Fibroblast of skin of scalp (primary cell): ENCODE results near the gene NMRK2.
"Not testable (repeated sequence)": the region's sequence is repeated elsewhere in the genome, so short reads cannot be mapped to it uniquely, and the experiment has no call there.

ENCODE experiments used
- DNase-seq: peaks from one replicate; pipeline ENCODE4 v3.0.0-alpha.2; 2013

NMRK2 gene

DNA sequence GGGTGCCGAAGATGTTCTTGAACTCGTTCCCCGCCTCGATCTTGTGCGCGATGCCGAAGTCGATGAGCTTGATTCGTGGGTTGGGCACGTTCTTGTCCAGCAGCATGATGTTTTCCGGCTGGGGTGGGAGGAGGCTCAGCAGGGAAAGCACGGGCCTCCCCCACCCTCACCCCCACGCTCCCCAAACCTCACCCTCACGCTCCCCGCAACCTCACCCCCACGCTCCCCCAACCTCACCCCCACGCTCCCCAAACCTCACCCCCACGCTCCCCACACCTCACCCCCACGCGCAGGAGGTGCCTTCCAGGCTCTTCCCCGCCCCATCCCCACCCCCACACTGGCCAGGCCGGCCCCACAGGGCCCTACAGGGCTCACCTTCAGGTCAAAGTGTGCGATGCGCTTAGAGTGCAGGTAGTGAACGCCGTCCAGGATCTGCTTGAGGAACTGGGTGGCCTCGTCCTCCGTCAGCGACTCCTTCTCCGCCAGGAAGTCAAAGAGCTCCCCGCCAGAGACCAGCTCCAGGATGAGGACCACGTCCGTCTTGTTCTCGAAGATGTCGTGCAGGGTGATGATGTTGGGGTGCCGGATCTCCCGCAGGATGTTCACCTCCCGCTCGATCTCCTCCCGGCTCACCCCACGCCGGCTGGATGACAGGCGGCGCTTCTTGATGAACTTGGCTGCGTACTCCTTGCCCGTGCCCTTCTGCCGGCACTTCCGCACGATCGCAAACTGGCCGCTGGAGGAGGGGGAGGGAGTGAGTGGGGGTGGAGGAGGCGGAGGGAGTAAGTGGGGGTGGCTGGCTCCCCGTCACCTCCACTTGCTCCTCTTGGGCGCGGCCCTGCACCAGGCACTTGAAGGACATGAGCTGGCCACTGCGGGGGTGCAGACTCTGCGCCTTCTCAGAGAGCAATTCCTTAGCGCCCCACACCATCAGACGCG, 31.7 kb downstream of the NMRK2 start:
- no peak for DNase-seq

DNA sequence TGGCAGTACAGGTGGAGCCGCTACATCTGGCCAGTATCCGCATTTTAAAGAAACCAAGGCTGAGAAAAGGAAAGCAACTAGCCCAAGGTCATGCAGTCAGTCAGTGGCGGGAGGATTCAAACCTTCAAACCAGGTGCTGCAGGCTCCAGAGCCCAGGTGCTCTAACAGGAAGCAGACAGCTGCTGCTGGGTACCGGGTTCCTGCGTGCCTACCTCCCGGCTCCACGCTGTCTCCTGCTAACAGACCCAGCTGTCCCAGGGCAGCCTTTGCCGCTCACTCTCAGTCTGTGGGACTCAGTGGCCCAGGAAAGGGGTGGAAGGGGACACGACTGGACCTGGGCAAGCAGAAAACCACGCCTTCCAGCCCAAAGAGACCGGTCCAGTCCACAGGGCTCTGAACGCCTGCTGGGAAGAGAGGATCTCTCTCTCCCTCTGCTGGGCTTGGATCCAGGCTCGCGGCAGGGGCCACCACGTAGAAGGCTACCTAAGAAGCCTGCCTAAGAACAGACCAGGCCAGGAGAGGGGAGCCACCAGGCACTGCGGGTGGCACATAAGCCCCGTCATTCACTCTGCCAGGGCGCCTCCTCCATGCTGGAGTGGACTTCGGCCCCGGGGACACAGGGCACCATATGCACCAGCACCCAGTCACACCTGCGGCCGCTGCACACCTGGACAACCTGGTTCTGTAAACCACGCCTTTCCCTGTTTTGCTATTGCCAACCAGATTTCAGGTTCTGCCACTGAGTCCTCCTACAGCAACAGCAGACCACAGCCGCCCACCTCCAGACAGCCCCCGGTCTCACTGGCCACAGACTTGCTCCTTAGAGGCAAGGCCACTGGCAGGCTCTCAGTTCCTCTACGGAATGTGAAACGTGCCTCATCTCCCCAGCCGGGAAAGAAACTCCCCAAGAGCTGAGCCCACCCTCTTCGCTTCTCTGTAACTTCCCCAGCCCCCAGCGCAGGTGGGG, 33.5 kb downstream of the NMRK2 start:
- DNase-seq, result no peak

DNA sequence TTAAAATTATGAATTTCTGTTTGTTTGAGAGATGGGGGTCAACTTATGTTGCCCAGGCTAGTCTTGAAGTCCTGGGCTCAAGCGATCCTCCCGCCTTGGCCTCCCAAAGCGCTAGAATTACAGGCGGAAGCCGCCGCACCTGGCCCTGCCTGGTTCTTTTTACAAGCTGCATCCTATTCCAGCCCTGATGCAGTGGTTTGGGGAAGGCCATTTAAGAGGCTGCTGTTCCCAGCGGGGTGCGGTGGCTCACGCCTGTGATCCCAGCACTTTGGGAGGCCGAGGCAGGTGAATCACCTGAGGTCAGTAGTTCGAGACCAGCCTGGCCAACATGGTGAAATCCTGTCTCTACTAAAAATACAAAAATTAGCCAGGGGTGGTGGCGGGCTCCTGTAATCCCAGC, 35.1 kb downstream of the NMRK2 start:
- not testable (repeated sequence) for DNase-seq

DNA sequence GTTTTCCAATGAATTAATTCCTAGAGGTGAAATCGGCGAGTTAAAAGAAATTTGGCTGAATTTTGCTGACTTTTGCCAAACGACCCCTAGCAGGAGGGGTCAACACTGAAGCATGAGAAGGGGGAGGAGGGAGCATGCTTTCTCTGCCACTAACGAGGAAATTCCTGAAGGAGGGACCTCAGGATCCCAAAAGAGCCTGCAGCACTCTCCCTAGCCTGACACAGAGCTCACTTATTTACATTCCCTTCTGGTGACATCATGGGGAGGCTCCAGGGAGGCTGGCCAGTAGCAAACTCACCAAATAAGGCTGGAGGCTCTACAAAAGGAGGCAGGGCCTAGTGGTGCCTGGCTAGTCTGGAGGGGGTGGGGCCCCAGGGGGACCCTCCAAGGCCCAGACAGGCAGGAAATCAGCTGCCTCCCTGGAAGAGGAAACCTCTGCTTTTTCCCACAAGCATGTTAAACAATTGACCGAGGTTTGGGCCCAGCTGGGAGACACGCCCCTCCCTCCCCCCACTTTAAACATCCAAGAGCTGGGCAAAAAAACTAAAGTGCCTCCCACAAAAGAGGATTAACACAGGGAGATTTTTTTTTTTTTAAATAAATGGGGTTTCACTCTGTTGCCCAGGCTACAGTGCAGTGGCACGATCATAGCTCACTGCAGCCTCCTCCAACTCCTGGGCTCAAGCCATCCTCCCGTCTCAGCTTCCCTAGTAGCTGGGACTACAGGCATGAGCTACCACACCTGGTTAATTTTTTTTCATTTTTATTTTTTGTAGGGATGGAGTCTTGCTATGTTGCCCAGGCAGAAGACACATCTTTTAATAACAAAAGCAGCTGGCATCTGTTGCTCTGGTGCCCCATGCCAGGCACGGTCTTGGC, 35.9 kb downstream of the NMRK2 start:
- peak; percentile 100 for DNase-seq

DNA sequence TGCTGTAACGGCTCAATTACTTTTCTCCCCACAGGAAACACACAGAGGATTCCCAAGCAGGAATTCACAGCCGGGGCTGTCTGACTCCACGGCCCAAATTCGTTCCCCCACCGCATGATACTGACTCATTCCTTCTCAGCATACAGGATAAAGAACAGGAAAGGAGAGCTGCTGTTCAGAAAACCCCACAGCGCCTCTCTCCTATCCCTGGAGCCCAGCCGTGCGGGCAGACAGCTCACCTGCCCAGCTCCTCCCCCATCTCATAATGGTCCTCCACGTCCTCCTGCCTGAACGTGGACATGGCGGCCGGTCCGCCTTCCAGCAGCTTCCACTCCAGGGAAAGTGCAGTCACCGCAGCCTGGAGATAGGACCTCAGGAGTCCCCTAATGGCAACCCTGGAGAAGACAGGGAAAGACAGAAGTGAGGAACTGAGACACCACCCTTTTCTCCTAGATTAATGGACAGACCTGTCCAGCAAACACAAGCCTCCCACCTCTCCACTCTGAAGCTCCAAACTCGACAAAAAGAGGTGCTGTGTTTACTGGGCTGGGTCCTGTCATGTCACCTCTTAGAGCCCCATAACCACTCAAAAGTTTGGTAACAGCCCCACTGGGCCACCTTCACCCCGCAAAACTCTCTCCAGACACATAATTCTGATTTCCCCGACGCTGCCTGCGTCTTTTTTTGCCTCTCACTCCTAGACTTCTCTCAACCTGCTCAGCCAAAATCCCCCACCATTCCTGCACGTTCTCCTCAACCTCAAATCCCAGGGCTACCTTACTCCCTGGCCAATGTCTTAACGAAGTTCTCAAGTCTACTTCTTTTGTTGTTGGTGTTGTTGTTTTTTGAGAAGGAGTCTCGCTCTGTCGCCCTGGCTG, 36.8 kb downstream of the NMRK2 start:
- DNase-seq, result peak; percentile 90

DNA sequence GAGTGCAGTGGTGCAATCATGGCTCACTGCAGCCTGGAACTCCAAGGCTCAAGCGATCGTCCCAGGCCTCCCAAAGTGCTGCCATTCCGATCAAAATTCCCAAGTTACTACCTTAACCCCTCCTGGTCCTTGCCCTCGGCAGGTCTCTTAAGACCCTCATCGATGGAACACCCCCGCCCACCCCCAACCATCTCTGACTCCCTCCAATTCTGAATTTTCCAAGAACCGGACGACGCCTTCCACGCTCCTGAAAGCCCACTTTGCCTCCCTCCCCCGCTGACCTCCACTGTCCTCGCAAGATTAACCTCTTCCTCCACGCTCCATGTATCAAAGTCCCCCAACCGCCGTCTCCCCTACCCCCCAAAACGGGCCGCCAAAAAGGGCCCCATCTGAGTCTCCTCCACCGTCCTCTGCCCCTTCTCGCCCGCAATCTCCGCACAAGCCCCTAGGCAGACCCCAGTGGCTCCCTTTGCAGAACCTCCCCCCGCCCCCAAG, 37.5 kb downstream of the NMRK2 start:
- no peak for DNase-seq

DNA sequence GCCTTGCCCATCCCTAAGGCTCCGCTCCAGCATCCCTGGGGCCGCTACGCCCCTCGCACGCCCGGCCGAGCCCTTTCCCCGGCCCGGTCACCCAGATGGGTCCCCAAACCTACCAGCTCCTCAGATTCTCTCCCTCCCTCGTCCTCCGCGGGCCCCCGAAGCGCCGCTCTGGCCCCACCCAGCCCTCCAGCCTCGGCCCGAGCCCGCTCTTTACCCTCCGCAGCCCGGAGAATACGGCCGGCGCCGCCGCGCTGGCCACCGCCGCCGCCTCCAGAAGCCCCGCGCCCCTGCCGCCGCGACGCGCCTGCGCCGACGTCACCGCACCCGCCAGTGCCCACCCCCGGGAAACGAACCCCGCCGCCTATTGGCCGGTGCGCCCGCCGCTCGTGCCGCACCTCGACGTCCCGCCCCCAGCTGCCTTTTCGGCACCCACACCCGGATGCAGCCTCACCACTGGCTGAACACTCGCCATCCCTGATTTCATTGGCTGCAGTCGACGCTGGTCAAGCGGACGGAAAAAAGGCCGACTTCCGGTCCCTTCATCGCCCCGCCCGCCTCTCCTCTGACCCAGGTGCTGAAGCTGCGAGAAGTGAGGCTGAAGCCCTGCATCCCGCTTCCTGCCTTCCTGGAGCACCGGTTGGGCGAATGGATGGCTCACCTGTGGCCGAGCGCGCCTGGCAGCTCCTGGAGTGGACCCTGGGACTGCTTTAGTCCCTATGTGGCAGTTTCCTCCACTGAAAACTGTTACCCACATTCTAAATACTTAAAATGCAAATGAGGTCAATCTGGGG, 38.1 kb downstream of the NMRK2 start, which contains the start of gene DAPK3:
Gene DAPK3, minus strand, starts transcription at position 292 of the 791 bp plus-strand sequence. CDS start 1,364 bp downstream, outside the sequence.
- DNase-seq, result peak; percentile 98

DNA sequence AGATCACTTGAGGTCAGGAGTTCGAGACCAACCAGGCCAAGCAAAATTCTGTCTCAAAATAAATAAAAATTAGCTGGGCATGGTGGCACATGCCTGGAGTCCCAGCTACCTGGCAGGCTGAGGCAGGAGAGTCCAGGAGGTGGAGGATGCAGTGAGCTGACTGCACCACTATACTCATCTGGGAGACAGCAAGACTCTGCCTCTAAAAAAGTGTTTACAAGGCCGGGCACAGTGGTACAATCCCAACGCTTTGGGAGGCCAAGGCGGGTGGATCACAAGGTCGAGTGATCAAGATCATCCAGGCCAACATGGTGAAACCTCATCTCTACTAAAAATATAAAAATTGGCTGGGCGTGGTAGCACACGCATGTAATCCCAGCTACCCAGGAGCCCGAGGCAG, 42.3 kb downstream of the NMRK2 start:
- DNase-seq, result no peak

DNA sequence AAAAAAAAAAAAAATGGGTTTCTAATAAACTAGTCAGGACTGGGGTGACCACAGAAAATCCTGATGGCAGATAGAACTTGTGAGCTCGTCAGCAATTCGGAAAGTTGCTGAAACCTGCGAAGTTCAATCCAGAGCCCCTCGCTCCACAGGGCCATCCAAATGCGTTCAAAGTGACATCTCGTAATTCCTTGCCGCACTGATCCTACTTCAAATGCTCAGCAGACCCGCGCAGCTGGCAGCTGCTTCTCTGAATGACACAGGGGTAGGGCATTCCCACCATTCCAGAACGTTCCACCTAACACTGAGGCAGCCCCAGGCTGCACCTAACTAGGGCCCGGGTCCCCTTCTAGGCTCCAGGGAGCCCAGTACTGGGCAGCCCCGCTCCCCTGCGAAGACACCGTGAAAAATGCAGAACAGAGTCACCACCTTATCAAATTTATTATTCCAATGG, 42.8 kb downstream of the NMRK2 start:
- DNase-seq, result no peak

DNA sequence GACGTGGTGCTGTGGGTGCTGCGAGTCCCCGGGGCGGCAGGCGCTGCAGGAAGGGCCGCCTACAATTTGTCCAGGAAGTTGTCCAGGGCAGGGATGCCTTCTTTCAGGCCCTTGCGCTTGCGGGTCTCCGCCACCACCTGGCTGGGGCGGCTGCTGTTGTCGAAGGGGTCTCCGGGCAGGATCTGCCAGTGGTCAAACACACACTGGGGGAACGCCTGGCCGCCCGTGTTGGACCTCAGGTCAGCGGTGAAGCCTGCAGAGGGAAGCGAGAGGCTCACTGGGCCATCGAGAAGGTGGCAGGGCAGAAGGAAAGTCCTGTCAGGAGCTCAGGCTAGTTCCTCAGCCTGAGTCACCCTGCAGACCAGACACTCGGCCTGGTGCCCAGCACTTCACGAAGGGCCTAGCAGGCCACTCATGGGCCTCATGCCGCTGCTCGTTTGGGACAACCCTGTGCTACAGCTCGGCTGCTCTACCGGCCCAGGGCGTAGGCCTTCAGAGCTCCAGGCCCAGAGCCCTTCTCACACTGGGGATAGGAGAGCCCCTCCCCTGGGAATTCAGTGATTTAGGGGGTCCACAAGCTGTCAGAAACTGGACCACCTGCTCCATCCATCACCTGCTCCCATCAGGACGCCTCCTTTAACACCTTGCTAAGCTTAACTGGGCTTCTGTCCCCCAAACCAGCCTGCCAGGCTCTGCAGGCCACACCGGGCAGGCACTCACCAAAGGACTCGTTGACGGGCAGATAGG, 43.8 kb downstream of the NMRK2 start:
- no peak for DNase-seq

DNA sequence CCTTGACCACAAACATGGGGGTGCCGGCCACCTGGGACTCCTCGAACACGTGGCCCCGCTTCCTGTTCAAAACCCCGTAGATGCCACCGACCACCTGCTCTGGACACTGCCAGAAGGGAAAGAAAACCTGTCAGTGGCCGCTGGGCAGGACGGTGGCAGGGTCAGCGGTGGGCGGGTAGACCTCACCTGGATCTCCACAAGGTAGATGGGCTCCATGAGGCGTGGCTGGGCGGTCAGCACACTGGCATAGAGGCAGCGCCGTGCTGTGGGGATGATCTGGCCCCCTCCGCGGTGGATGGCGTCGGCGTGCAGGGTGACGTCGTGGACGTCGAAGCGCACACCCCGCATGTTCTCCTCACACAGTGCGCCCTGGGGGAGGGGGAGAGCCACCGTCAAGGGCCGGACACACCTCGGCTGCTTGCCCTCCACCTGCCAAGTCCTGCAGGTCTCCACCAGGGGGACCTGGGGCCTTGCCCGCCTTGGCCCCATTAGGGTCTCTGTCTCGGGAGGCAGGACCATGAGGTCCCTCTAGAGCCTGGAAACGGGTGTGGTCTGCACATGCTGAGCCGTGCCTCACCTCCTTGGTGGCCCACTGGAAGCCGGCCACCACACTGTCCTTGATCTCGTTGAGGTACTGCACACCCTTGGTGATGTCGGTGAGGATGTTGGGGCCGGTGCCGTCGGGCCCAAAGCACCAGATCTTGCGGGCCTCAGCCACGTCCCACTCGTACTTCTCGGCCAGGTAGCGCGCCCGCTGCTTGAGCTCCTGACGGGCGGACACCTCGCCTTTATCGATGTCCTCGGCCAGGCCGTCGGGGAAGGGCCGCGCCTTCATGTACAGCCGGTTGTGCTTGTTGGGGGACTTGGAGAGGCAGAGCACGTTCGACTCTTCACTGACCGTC, 44.6 kb downstream of the NMRK2 start:
- DNase-seq, result no peak

DNA sequence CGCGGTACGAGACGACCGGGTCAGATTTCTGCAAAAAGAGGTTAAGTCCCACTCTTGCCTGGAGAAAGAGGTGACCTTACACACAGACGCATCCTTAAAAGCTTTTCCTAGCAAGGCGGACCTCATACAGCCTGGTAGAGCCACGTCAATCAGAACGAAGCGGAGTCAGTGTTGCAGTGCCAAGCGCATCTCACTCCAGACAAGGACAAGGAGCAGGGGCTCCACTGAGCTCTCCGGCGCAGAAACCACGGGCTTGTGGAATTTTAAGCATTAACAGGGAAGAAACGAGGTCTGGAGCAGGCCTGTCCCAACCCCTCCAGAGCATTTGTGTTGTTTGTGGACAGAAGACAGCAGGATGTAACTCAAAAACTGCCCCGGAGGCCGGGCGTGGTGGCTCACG, 45.3 kb downstream of the NMRK2 start:
- no peak for DNase-seq

DNA sequence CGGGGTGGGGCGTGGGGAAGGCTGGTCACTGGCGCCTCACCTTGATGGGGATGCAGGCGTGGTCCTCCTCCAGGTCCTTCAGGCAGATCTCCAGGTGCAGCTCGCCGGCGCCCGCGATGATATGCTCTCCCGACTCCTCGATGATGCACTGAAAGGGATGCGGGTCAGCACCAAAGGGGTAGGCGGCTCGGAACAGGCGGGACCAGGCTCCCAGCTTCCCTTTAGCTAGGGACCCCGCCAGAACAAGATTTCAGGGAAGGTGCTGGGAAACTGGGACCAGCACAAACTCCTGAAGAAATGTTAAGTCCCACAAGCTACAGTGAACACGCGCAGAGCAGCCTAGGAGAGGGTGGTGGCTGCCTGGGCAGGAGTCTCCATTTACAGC, 46.4 kb downstream of the NMRK2 start:
- no peak for DNase-seq

DNA sequence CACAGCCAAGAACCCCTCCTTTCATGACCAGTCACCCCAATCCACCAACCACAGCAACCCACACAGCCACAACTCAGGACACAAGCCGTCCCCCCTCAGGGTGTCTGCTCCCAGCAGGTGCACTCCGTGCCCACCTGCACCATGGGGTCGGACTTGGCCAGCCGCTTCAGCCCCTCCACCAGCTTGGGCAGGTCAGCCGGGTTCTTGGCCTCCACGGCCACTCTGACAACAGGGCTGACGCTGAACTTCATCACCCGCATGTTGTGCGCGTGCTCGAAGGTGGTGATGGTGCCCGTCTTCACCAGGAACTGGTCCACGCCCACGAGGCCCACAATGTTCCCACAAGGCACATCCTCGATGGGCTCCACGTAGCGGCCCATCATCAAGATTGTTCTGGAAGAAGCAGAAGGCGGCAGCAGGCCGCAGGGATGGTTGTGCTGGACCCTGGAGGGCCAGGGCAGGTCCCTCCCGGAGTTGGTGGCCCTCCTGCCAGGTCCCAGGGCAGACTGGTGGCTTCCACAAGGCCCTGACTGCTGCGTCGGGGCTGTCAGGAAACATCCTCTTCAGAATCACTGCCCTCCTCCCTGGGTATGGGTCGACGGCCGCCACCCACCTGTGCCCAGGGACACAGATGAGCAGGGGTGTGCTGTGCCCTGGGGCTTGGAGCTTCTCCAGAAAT, 46.9 kb downstream of the NMRK2 start:
- DNase-seq, result no peak

DNA sequence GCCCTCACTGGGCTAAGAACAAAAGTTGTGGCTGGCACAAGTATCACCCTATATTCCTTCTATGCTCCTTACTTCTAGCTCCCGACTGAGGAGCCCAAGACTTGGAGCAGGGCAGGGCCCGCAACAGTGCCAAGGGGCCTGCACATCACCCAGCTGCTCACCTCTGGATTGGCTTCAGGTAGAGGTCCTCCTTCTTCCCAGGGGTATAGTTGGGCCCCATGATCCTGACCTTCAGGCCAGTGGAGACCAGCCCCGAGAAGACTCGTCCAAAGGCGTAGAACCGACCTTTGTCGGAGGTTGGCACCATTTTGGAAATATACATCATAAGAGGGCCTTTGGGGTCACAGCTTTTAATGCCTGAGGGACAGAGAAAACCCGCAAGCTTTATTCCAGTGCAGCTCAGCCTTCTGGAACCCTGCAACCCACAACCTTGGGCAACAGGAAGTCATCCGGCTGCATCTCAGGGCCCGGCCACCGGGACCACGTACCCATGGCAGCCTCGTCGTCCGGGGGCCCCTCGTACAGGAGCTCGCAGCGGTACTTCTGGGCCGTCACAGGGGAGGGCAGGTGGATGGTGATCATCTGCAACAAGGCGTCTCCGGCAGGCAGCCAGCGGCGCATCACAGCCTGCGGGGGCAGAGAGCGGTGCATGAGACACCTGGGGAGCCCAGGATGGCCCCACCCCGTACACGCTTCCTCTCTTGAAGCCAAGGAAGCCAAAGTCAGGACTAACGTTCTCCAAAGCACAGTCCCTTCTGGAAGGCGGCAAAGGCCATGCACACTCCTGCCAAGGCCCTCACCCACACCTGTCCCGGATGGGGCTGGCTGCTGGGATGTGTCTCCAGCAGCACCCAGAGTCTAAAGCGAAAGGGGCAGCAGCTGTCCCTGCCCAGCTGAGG, 47.7 kb downstream of the NMRK2 start:
- DNase-seq, result no peak

DNA sequence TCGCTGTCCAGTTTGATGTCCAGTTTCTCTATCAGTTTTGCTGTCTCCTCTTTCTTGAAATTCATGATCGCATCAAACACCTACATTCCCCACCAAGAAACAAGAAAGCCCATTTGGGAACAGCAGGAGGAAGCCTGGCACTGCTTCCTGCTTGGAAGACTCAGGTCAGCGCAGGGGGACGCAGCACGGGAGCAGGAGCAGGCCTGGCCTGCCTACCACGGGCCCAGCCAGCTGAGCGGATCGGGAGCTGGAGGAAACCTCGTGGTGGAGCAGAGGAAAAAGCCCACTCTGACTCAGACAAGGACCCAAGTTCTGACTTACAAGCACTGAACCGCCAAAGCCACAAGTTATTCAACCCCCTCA, 48.5 kb downstream of the NMRK2 start:
- no peak for DNase-seq
